Fibroblast of the aortic adventitia (primary cell): ENCODE results near the gene VKORC1. TPM values are rescaled to one million over a fixed set of nuclear protein-coding genes. Genes with fewer than 3 reads are reported as not detected.

Experiments used
- DNase-seq: peaks from one replicate; pipeline ENCODE4 v3.0.0-alpha.2; 2010; ENCODE audit warnings: low read depth
- H3K4me3 ChIP-seq: 2 replicates; pipeline ENCODE4 v1.5.1; 2011; ENCODE audit warnings: low read depth, mild to moderate bottlenecking, control low read depth, low read length, moderate library complexity
- total RNA-seq: library from RNA; depleted of rRNA; stranded (reverse); fragments of >200 nt; gene quantifications from 2 replicates; pipeline ENCODE4 v1.2.3, GENCODE V29; 2012; ENCODE audit warnings: low replicate concordance
- TF ChIP-seq, protein P1 (sequence below): IDR thresholded peaks from 2 replicates; pipeline ENCODE4 v1.5.1; 2011; ENCODE audit warnings: mild to moderate bottlenecking, low read length, control low read depth, inconsistent platforms; ENCODE audit not compliant: insufficient read depth

Gene VKORC1
- total RNA-seq, 1 donor = 146 TPM

DNA sequence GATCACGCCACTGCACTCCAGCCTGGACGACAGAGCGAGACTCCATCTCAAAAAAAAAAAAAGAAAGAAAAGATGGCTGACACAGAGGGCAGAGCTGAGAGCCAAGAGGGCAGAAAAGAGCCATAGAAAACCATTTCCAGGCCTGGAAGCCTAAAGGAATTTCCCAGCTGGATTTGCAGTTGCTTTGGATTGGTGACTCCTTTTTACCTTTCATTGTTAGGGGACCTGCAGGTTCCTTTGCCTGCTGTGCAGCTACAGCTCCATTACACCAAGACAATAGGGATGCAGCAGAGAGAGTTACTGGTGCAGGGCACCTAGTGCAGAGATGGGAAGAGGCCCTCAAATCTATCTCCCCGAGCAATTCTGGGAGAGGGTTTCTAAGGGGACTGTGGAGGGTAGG, 39.0 kb downstream of the VKORC1 start:
- no peak overlapping the region for H3K4me3 ChIP-seq
- DNase-seq = no peak
- TF ChIP-seq, protein P1, sequence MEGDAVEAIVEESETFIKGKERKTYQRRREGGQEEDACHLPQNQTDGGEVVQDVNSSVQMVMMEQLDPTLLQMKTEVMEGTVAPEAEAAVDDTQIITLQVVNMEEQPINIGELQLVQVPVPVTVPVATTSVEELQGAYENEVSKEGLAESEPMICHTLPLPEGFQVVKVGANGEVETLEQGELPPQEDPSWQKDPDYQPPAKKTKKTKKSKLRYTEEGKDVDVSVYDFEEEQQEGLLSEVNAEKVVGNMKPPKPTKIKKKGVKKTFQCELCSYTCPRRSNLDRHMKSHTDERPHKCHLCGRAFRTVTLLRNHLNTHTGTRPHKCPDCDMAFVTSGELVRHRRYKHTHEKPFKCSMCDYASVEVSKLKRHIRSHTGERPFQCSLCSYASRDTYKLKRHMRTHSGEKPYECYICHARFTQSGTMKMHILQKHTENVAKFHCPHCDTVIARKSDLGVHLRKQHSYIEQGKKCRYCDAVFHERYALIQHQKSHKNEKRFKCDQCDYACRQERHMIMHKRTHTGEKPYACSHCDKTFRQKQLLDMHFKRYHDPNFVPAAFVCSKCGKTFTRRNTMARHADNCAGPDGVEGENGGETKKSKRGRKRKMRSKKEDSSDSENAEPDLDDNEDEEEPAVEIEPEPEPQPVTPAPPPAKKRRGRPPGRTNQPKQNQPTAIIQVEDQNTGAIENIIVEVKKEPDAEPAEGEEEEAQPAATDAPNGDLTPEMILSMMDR = no peak

DNA sequence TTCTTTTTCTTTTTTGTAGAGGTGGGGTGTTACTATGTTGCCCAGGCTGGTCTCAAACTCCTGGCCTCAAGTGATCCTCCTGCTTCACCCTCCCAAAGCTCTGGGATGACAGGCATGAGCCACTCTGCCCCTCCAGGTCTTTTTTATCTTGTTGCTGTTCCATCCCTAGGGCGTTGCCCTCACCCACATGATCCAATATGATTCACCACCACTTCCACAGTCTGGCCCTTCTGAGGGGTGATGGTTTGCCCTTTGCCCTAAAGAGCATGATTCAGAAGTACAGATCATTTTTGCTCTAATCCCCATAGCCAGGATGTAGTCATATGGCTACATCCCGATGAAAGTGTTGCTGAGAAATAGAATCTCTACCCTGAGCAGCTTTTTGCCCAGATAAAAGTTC, 42.5 kb downstream of the VKORC1 start:
- H3K4me3 ChIP-seq = no peak overlapping the region
- DNase-seq = peak; percentile 91
- TF ChIP-seq, protein P1 = no peak

DNA sequence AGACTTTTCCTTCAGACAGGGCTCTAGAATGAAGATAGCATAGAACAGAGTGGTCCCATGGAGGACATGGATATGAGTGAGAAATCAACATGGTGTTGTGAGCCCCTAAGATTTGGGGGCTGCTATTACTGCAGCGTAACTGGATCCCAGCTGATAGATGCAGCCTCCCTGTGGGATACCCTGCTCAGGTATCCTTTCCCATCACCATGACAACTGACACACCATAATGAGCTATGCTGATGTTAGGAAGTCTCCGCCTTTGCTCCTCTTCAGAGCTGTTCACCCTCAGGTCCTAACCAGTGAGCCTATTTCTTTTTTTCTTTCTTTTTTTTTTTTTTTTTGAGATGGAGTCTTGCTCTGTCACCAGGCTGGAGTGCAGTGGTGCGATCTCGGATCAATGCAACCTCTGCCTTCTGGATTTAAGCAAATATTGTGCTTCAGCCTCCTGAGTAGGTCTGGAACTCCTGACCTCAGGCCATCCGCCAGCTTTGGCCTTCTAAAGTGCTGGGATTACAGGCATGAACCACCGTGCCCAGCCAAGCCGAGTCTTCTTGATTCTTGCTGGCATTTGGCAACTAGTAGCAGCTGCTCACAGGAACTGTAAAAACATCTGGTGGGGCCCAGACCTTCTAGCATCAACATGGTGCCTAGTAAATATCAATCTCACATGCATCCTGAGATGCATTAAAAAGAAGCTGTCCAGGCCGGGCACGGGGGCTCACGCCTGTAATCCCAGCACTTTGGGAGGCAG, 44.1 kb downstream of the VKORC1 start:
- H3K4me3 ChIP-seq = no peak overlapping the region
- TF ChIP-seq, protein P1 = no peak
- DNase-seq = no peak

DNA sequence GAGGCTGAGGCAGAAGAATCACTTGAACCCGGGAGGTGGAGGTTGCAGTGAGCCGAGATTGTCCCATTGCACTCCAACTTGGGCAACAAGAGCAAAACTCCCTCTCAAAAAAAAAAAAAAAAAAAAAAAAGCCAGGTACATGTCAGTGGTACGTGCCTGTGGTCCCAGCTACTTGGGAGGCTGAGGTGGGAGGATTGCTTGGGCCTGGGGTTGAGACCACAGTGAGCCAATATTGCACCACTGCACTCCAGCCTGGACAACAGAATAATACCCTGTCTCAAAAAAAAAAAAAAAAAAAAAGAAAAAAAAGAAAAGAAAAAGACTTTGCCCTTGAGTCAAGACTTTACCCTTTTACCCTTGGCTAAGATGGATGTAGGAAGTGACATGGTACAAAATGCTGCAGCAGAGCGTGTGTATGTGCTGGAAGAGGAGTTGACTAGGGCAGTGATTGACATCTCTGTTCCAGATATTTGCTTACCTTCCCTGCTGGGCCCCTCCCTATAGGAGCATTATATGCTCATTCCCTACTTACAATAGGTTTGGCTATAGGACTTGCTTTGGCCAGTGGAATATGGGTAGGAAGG, 50.6 kb downstream of the VKORC1 start:
- TF ChIP-seq, protein P1 = no peak
- DNase-seq = no peak
- no peak overlapping the region for H3K4me3 ChIP-seq

DNA sequence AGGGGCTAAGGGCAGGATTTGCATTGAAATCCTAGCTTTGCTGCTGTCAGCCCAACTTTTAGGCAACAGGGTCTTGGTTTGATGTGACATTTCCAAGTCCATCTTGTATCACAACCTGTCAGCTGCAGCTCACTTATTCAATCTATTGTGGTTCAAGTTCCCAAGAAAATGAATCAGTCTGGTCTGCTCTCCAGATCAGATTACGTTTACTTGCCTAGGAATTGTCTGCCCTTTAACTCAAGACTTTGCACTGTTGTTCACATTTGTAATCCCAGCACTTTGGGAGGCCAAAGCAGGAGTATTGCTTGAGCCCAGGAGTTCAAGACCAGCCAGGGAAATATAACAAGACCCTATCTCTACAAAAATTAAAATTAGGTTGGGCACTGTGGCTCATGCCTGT, 51.2 kb downstream of the VKORC1 start:
- DNase-seq = no peak
- TF ChIP-seq, protein P1 = no peak
- H3K4me3 ChIP-seq = no peak overlapping the region

DNA sequence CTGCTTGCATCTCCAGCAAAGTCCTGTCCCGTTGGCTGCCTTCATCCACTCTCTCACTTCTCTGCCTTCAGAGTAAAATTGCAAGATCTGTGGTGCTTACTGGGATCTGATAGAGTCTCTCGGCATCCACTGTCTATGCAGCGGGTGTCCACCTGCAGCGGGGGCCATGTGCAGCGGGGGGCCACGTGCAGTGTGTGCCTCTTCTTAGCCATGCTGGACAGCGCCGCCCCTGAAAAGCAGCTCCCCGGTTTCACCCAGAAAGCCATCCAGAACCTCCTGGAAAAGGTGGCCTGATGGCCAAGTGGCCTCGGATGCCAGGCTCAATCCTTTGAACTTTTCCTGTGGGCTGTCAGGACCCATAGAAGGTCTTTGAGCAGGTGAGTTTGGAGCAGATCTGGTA, 51.7 kb downstream of the VKORC1 start:
- H3K4me3 ChIP-seq = no peak overlapping the region
- DNase-seq = no peak
- TF ChIP-seq, protein P1 = no peak

Other genes starting within 250 kb of the VKORC1 start
- gene BCL7C, start 200.7 kb downstream of the VKORC1 start, total RNA-seq = 22.3 and 45.5 TPM in 2 replicates
- gene CTF1, start 198.2 kb downstream of the VKORC1 start, total RNA-seq = 2.5 and 3.2 TPM in 2 replicates
- 9.8 and 16.6 TPM in 2 replicates for gene FBXL19, start 171.2 kb downstream of the VKORC1 start, total RNA-seq
- gene ORAI3, start 145.7 kb downstream of the VKORC1 start, total RNA-seq = 33.0 and 35.6 TPM in 2 replicates
- 1.6 and 5.3 TPM in 2 replicates for gene SETD1A, start 137.0 kb downstream of the VKORC1 start, total RNA-seq
- gene HSD3B7, start 109.6 kb downstream of the VKORC1 start, total RNA-seq = 15.5 and 60.9 TPM in 2 replicates
- 2.1 and 2.3 TPM in 2 replicates for gene STX1B, start 84.2 kb downstream of the VKORC1 start, total RNA-seq
- 24.2 and 29.7 TPM in 2 replicates for gene STX4, start 61.2 kb downstream of the VKORC1 start, total RNA-seq
- 4.6 and 12.3 TPM in 2 replicates for gene ZNF668, start 20.6 kb downstream of the VKORC1 start, total RNA-seq
- 5.8 and 16.2 TPM in 2 replicates for gene ZNF646, start 20.4 kb downstream of the VKORC1 start, total RNA-seq
- 1.6 and 2.8 TPM in 2 replicates for gene PRSS53, start 5.9 kb downstream of the VKORC1 start, total RNA-seq
- gene BCKDK, start 13.6 kb upstream of the VKORC1 start, total RNA-seq = 16.9 and 39.5 TPM in 2 replicates
- gene KAT8, start 22.9 kb upstream of the VKORC1 start, total RNA-seq = 25.1 and 31.5 TPM in 2 replicates
- gene PRSS8, start 40.9 kb upstream of the VKORC1 start, total RNA-seq = not detected in 2 replicates
- gene PRSS36, start 55.3 kb upstream of the VKORC1 start, total RNA-seq = 1.1 and 3.8 TPM in 2 replicates
- 41.3 and 65.3 TPM in 2 replicates for gene FUS, start 85.3 kb upstream of the VKORC1 start, total RNA-seq
- gene PYCARD, start 108.0 kb upstream of the VKORC1 start, total RNA-seq = 29.3 and 126 TPM in 2 replicates
- not detected in 2 replicates for gene TRIM72, start 119.3 kb upstream of the VKORC1 start, total RNA-seq
- gene PYDC1, start 122.3 kb upstream of the VKORC1 start, total RNA-seq = not detected in 2 replicates
- gene ITGAM, start 165.2 kb upstream of the VKORC1 start, total RNA-seq = not detected in 2 replicates